Measurements from ENCODE around the gene DAP.

DNA sequence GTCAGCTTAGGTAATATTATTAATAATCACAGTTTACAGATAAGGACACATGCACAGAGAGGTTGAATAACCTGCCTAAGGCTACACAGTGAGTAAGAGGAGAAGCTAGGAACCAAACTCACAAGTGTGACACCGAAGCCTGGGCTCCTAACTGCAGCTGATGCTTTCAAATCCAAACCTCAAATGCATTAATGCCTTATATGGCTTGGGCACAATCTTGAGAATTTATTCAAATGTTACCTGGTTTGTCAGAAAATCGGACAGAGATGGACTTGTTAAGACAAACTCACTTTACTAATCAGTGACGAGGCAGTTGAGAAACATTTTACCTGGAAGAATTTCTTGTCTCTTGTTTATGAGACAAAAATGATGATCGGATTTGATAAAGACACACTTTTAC, 54.7 kb downstream of the DAP start:
- TF ChIP-seq, protein P1, sequence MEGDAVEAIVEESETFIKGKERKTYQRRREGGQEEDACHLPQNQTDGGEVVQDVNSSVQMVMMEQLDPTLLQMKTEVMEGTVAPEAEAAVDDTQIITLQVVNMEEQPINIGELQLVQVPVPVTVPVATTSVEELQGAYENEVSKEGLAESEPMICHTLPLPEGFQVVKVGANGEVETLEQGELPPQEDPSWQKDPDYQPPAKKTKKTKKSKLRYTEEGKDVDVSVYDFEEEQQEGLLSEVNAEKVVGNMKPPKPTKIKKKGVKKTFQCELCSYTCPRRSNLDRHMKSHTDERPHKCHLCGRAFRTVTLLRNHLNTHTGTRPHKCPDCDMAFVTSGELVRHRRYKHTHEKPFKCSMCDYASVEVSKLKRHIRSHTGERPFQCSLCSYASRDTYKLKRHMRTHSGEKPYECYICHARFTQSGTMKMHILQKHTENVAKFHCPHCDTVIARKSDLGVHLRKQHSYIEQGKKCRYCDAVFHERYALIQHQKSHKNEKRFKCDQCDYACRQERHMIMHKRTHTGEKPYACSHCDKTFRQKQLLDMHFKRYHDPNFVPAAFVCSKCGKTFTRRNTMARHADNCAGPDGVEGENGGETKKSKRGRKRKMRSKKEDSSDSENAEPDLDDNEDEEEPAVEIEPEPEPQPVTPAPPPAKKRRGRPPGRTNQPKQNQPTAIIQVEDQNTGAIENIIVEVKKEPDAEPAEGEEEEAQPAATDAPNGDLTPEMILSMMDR (IDR thresholded peaks at IDR 0.05): no peak
- TF ChIP-seq POLR2A (IDR thresholded peaks at IDR 0.05): no peak
